ENCODE results near the gene PTOV1.

Gene PTOV1

DNA sequence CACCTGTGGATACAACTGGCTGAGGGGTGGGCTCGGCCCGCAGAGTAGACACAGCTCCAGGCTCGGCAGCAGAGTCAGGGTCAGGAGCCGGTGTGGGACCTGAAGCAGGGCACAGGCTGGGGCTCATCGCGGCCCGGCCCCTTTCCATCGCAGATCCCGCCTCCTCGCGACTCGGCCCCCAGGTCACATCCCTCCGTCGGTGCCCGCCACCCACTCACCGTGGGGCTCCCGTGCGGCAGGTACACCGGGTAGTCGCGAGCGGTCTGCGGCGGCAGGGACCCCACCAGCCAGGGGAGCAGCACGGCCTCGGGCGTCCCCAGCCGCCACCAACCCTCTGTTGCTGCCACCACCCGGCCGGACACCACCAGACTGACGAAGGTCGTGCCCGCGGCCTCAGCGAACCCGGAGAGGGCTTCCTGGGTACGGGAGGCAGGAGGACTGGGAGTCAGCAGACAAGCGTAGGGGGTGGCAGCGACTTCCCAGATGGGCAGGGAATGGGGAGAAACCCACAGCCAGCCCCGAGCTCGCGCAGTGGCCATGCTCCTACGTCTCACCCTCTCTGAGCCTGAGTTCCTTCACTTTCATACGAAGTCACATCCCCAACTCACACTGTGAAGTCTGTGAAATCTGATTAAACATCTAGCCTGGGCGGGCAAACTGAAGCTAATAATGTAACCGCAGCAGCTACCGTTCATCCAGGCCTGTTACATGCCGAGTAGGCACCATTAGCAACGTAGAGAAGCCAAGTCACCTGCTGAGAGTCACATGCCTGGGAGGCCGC is 41.6 kb upstream of the PTOV1 start:
- Histone ChIP-seq H3K36me3 (ENCODE audit: control insufficient read depth, insufficient read depth, low read length) (peaks cover 2% of the 10 kb centered on the region), H3K27me3 (replicated peaks; ENCODE audit: control insufficient read depth, insufficient read depth, low read length) (no peaks in the 10 kb centered on the region), H3K4me3 (replicated peaks; ENCODE audit: low read depth, low read length) (peak overlapping the region; percentile 69)
- TF ChIP-seq CTCF (IDR thresholded peaks at IDR 0.05; ENCODE audit: insufficient read depth, low read length, poor library complexity, severe bottlenecking) = peak; percentile 31
- no peak for DNase-seq (ENCODE audit: extremely low read depth, insufficient read length)

DNA sequence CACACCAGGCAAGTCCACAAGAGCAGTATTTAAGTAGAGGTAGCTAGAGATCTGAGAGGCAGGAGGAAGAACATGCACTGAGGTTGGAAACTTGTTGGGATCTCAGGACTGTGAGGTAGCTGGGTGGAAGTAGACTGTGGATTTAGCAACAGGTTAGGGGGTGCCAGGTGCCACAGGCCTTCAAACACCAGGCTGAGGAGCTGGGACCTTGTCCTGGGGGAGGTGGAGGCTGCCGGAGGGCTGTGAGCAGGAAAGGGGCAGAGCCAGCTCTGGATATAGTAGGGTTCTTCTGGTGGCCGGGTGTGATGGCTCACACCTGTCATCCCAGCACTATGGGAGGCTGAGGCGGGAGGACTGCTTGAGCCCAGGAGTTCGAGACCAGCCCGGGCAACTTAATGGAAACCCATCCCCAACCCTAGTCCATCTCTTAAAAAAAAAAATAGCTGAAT is 41.0 kb upstream of the PTOV1 start:
- H3K36me3 ChIP-seq (ENCODE audit: control insufficient read depth, insufficient read depth, low read length) = peaks cover 2% of the 10 kb centered on the region
- no peak overlapping the region for H3K4me3 ChIP-seq (replicated peaks; ENCODE audit: low read depth, low read length)
- no peak for DNase-seq (ENCODE audit: extremely low read depth, insufficient read length)
- no peak for TF ChIP-seq CTCF (IDR thresholded peaks at IDR 0.05; ENCODE audit: insufficient read depth, low read length, poor library complexity, severe bottlenecking)
- no peaks in the 10 kb centered on the region for H3K27me3 ChIP-seq (replicated peaks; ENCODE audit: control insufficient read depth, insufficient read depth, low read length)

- no peak for DNase-seq (ENCODE audit: extremely low read depth, insufficient read length)
- no peak for TF ChIP-seq CTCF (IDR thresholded peaks at IDR 0.05; ENCODE audit: insufficient read depth, low read length, poor library complexity, severe bottlenecking)
Measured at GRCh38 chr19:49811328-49811727, 39.6 kb upstream of the PTOV1 start.

DNA sequence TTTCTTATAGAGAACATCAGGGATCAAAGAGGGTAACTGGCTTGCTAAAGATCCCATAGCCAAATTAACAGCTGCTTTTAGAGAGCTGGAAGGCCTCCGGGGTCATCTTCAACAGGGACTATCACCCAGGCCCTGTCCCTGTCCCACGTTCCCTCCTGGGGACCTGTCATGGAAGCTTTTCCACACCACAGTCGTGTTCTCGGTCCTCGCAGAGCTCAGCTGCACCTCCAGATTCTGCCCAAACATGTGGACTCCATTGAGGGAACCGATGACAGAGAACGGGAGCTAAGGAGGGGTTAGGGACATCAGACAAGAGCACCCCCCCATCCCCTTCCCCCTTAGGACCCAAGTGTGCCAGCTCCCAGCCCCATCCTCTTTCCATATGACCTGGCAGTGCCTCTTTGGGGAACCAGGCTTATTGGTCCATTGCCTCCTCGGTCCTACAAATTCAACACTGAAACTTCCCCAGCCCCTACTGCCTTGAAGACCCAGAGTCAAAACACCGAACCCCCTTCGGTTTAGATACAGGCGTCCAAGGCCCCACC is 38.4 kb upstream of the PTOV1 start:
- no peak for TF ChIP-seq CTCF (IDR thresholded peaks at IDR 0.05; ENCODE audit: insufficient read depth, low read length, poor library complexity, severe bottlenecking)
- no peak for DNase-seq (ENCODE audit: extremely low read depth, insufficient read length)
- H3K36me3 ChIP-seq (ENCODE audit: control insufficient read depth, insufficient read depth, low read length) = peaks cover 1% of the 10 kb centered on the region; the same call in 1 of the 2 replicates
- H3K27me3 ChIP-seq (replicated peaks; ENCODE audit: control insufficient read depth, insufficient read depth, low read length) = no peaks in the 10 kb centered on the region
- peak overlapping the region; percentile 77 for H3K4me3 ChIP-seq (replicated peaks; ENCODE audit: low read depth, low read length)

More at GRCh38 chr19:49811328-49811727, 39.6 kb upstream of the PTOV1 start:
- no peaks in the 10 kb centered on the region for H3K27me3 ChIP-seq (replicated peaks; ENCODE audit: control insufficient read depth, insufficient read depth, low read length)
- no peak overlapping the region for H3K4me3 ChIP-seq (replicated peaks; ENCODE audit: low read depth, low read length)
- peaks cover 2% of the 10 kb centered on the region; the same call in 1 of the 2 replicates for H3K36me3 ChIP-seq (ENCODE audit: control insufficient read depth, insufficient read depth, low read length)

DNA sequence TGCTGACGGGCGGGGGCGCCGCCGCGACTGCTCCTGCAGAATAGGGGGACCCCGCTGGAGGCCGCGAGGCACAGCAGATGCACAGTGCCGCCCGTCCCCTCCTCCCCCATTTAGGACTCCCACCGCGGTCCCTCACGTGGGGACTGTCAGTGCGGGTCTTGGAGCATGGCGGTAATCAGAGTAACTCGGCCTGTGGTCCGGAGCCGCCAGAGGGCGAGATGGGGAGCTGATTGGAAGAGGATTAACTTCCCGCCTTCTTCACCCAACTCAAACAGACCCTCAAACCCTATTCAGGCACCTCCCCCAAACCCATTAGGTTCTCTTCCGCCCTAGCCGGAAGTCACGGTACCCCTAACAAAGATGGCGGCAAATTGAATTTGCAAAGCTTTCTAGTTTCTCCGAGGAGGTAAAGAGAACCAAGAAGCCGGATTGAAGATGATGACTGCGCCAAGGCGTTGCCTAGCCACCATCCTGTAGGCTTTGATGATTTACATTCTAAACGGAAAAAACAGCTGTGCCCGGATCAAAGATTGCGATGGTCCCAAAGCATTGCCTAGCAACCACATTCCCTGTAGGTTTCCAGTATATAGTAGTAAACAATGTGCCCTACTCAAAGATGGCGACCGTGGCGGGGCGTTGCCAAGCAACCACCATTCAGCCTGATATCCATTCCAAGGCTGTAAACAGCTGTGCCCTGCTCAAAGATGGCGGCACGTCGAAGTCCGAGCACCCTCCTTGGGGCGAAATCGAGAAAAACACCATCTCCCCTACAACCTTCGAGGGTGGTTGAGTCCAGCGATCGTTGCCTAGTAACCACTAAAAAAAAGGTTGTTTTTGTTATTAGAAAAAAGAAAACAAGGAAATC is 37.7 kb upstream of the PTOV1 start, which contains the start of gene FUZ:
Gene FUZ (minus strand): TSS at position 296 of the 865 bp plus-strand sequence. CDS start 186 bp downstream, at position 110.
- peak; percentile 85 for DNase-seq (ENCODE audit: extremely low read depth, insufficient read length)
- Histone ChIP-seq H3K36me3 (ENCODE audit: control insufficient read depth, insufficient read depth, low read length) (no peaks in the 10 kb centered on the region), H3K4me3 (replicated peaks; ENCODE audit: low read depth, low read length) (peak within 1 kb of the TSS; percentile 77), H3K27me3 (replicated peaks; ENCODE audit: control insufficient read depth, insufficient read depth, low read length) (no peaks in the 10 kb centered on the region)
- TF ChIP-seq CTCF (IDR thresholded peaks at IDR 0.05; ENCODE audit: insufficient read depth, low read length, poor library complexity, severe bottlenecking) = peak; percentile 13
